Small intestine (tissue), 7 donors: ENCODE measurements around the gene MANBA. TPM values are rescaled to one million over a fixed set of nuclear protein-coding genes. Genes with fewer than 3 reads are reported as not detected.
A peak's percentile ranks its signal among the peaks of the same experiment; 100 is the strongest.

Experiments
- DNase-seq, 2 donors: peaks; one replicate each; pipeline versions ENCODE4 v3.0.0 to v3.0.0-alpha.2; 2013
- FAIRE-seq: peaks from 2 replicates; lab custom pipeline; 2012; peaks lifted over from hg19 to GRCh38; lab: Jason Lieb, UNC
- H3K27ac ChIP-seq, 3 donors: one replicate each; pipeline ENCODE4 v1.5.1; 2013; ENCODE audit warnings: low read length in 2 of 3, mild to moderate bottlenecking in 2 of 3, control low read depth in 1 of 3, inconsistent platforms in 1 of 3, low read depth in 1 of 3, moderate library complexity in 1 of 3
- H3K27me3 ChIP-seq, 3 donors: one replicate each; pipeline ENCODE4 v1.6.1; 2013; ENCODE audit warnings: low read length in 3 of 3, inconsistent platforms in 1 of 3; ENCODE audit not compliant: control insufficient read depth in 3 of 3, insufficient read depth in 3 of 3
- H3K36me3 ChIP-seq, 3 donors: one replicate each; pipeline ENCODE4 v1.6.1; 2013; ENCODE audit warnings: low read length in 3 of 3, inconsistent platforms in 1 of 3, low read depth in 1 of 3, mild to moderate bottlenecking in 1 of 3, moderate library complexity in 1 of 3; ENCODE audit not compliant: control insufficient read depth in 3 of 3, insufficient read depth in 2 of 3
- H3K4me1 ChIP-seq, 3 donors: one replicate each; pipeline ENCODE4 v1.6.1; 2013; ENCODE audit warnings: low read length in 2 of 3, inconsistent platforms in 1 of 3, low read depth in 1 of 3, mild to moderate bottlenecking in 1 of 3, moderate library complexity in 1 of 3; ENCODE audit not compliant: control insufficient read depth in 3 of 3, insufficient read depth in 2 of 3
- H3K4me3 ChIP-seq, 3 donors: one replicate each; pipeline ENCODE4 v1.5.1; 2013; ENCODE audit warnings: low read length in 3 of 3, control low read depth in 1 of 3, inconsistent platforms in 1 of 3, low read depth in 1 of 3, mild to moderate bottlenecking in 1 of 3, moderate library complexity in 1 of 3
- H3K9me3 ChIP-seq, 2 donors: one replicate each; pipeline ENCODE4 v1.6.1; 2013; ENCODE audit warnings: low read depth in 1 of 2, low read length in 1 of 2; ENCODE audit not compliant: control insufficient read depth in 2 of 2, insufficient read depth in 1 of 2
- WGBS, 3 donors: extraction: QIAGEN DNeasy Blood & Tissue Kit; methylation state at CpG; one replicate each; pipeline ENCODE4 v1.1.7; 2013; 5-methylcytosine and 5-hydroxymethylcytosine counted together
- polyA plus RNA-seq, 4 donors: library from polyadenylated mRNA; stranded (reverse) in 3 of 4; unstranded in 1 of 4; fragments of 200-250 nt in 3 of 4; fragments of 120-200 nt in 1 of 4; gene quantifications; one replicate each; pipeline versions ENCODE4 v1.2.1 to v1.2.3, GENCODE V29; 2013
- donor health status: healthy with polysubstance abuse.
- donor health status: control.
- donor health status: control.
- donor health status: Bipolar disorder and iron deficiency.
- donor health status: healthy.

The MANBA gene
- polyA plus RNA-seq, 4 donors, result 4.7 to 35.8 (median 8.3) TPM

DNA sequence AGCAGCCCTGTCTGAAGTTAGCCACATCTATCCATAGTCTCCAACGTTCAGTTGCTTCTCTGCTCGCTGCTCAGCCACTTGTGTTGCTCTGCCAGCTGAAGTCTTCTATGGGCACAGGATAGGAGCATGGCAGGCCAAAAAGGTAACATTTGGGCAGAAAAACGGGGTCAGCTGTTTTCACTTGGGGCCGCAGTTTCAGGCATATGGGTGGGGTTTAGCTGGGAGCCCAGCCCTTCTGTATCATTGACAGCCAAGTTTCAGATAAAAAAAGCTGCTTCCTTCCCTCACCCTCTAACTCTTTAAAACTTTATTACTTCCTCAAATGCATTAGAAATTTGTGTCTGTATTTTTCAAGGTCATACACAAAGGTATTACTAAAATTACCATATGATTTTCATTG, 18.4 kb upstream of the MANBA start:
- H3K27me3 ChIP-seq, result no peaks in the 10 kb centered on the region
- H3K9me3 ChIP-seq, result no peaks in the 10 kb centered on the region
- H3K27ac ChIP-seq, result peak overlapping the region in 1 of 3 donors; percentile 71
- H3K4me3 ChIP-seq, result no peak overlapping the region
- H3K4me1 ChIP-seq, result peaks cover 0 to 17% (median 2%) of the 10 kb centered on the region in 3 donors
- no peak for FAIRE-seq
- 36 to 56% (median 53%) methylated on average over 4 of the region's 4 CpGs for WGBS, 3 donors
- H3K36me3 ChIP-seq, result no peaks in the 10 kb centered on the region
- no peak for DNase-seq

DNA sequence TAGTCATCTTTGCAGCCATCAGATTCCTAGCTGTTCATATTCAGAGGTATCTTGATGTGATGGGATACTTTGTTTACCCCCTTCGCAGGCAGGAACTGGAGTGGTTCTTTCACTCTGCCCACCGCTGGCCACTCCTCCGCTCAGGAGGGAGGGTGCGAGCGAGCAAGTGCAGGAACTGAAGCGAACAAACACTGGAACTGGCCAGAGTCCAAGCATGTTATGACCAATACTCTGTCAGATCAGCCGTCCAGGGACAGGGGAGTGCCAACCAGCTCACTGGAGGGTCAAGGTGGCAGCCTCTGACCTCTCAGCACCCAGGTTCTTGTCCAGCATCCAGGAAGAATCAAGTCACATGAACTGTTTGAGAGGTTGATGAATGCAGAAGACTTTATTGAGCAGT, 18.0 kb upstream of the MANBA start:
- Histone ChIP-seq H3K9me3 (no peaks in the 10 kb centered on the region), H3K27me3 (no peaks in the 10 kb centered on the region), H3K4me3 (no peak overlapping the region), H3K36me3 (no peaks in the 10 kb centered on the region), H3K4me1 (peaks cover 0 to 17% (median 2%) of the 10 kb centered on the region in 3 donors), H3K27ac (peak overlapping the region in 1 of 3 donors; percentile 71)
- FAIRE-seq (no peak), DNase-seq (peak; percentile 78 to 86)
- WGBS, 3 donors, result 23 to 50% (median 36%) methylated on average over 7 of the region's 7 CpGs

DNA sequence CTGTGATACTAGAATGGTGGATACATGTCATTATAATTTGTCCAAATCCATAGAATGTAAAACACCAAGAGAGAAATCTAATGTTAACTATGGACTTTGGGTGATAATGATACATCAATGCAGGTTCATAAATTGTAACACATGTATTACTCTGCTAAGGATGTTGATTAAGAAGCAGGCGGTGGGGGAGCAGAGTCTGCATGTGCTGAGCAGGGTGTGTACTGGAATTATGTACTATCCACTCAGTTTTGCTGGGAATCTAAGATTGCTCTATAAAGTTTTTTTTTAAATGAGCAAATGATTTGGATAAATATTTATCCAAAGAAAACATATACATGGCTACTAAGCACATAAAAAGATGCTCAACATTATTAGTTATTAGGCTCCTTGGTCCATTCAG, 15.0 kb upstream of the MANBA start:
- H3K27me3 ChIP-seq, result no peaks in the 10 kb centered on the region
- H3K9me3 ChIP-seq, result no peaks in the 10 kb centered on the region
- H3K27ac ChIP-seq, result no peak overlapping the region
- 48 to 64% (median 61%) methylated on average over 1 of the region's 1 CpG for WGBS, 3 donors
- FAIRE-seq (no peak), DNase-seq (no peak)
- no peaks in the 10 kb centered on the region for H3K36me3 ChIP-seq
- H3K4me1 ChIP-seq, result peaks cover 0 to 16% (median 2%) of the 10 kb centered on the region in 3 donors
- no peak overlapping the region for H3K4me3 ChIP-seq

DNA sequence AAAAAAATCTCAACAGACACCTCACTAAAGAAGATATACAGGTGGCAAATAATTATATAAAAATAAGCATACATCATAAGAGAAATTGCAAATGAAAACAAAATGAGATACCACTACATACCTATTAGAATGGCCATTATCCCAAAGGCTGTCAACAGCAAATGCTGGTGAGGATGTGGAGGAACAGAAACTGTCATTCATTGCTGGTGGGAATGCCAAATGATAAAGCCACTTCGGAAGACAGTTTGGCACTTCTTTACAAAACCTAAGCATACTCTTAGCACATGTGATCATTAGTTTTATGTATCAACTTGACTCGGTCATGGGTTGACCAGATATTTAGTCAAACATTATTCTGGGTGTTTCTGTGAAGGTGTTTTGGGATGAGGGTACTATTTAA, 13.5 kb upstream of the MANBA start:
- no peak overlapping the region for H3K4me3 ChIP-seq
- no peaks in the 10 kb centered on the region for H3K36me3 ChIP-seq
- H3K9me3 ChIP-seq, result no peaks in the 10 kb centered on the region
- peaks cover 0 to 5% (median 2%) of the 10 kb centered on the region in 3 donors for H3K4me1 ChIP-seq
- FAIRE-seq (no peak), DNase-seq (no peak)
- H3K27me3 ChIP-seq, result no peaks in the 10 kb centered on the region
- no peak overlapping the region for H3K27ac ChIP-seq
- whole genome bisulfite sequencing, 3 donors, result 86 to 92% (median 91%) methylated on average over 2 of the region's 2 CpGs

DNA sequence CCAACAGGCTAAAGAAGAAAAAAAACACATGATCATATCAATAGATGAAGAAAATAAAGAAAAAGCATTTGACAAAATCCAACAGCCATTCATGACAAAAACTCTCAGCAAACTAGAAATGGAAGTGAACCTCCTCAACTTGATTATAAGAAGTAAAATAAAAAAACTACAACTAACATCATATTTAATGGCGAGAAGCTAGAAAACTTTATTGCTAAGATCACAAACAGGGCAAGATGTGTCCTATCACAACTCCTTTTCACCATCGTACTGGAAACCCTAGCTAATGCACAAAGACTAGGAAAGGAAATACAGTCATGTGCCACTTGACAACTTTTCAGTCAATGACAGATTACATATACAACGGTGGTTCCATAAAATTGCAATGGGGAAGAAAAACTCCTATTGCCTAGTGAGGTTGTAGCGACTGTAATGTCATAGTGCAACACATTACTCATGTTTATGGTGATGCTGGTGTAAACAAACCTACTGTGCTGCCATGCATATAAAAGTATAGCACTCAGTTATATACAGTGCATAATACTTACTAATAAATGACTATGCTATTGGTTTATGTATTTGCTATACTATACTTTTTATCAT, 12.1 kb upstream of the MANBA start:
- no peaks in the 10 kb centered on the region for H3K4me1 ChIP-seq
- WGBS, 3 donors, result 75 to 87% (median 85%) methylated on average over 4 of the region's 4 CpGs
- DNase-seq, result no peak
- no peaks in the 10 kb centered on the region for H3K36me3 ChIP-seq
- no peak for FAIRE-seq
- H3K27me3 ChIP-seq, result no peaks in the 10 kb centered on the region
- no peak overlapping the region for H3K27ac ChIP-seq
- H3K9me3 ChIP-seq, result no peaks in the 10 kb centered on the region
- no peak overlapping the region for H3K4me3 ChIP-seq

DNA sequence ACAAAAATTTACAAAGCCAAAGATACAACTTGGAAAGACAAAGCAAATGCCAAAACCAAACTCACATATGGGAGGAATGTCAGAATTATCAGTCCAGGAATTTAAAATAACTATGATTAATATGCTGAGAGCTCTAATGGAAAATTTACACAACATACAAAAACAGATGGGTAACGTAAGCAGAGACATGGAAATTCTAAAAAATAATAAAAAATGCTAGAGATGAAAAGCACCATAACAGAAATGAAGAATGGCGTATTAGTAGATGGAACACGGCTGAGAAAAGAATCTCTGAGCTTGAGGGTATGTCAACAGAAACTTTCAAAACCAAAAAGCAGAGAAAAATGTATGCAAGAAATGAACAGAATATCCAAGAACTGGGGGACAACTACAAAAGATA, 4.1 kb upstream of the MANBA start:
- no peaks in the 10 kb centered on the region for H3K9me3 ChIP-seq
- FAIRE-seq (no peak), DNase-seq (no peak)
- no peak overlapping the region for H3K27ac ChIP-seq
- H3K4me1 ChIP-seq, result no peaks in the 10 kb centered on the region
- no peaks in the 10 kb centered on the region for H3K36me3 ChIP-seq
- H3K4me3 ChIP-seq, result no peak overlapping the region
- 84 to 96% (median 95%) methylated on average over 3 of the region's 3 CpGs for WGBS, 3 donors
- no peaks in the 10 kb centered on the region for H3K27me3 ChIP-seq

DNA sequence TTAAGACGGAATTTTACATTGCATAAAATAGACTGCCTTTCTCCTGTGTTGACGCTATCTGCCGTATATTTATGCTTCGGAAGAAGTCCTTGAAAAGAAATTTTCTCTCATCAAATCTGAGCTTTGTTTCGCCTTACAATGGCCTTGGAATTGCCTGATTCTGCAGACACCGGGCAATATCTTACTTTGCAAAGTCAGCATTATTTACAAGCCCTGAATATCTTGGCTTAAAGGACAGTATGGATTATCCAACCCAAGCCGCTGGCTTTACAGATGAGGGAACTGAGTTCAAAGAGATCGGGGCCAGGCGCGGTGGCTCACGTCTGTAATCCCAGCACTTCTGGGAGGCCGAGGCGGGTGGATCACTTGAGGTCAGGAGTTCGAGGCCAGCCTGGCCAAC, 1.1 kb upstream of the MANBA start:
- DNase-seq, result no peak
- no peak for FAIRE-seq
- Histone ChIP-seq H3K4me1 (peaks cover 0 to 9% (median 1%) of the 10 kb centered on the region in 3 donors), H3K36me3 (no peaks in the 10 kb centered on the region), H3K4me3 (no peak overlapping the region), H3K27me3 (no peaks in the 10 kb centered on the region), H3K9me3 (no peaks in the 10 kb centered on the region), H3K27ac (no peak overlapping the region)
- 58 to 65% (median 64%) methylated on average over 14 of the region's 14 CpGs for WGBS, 3 donors

DNA sequence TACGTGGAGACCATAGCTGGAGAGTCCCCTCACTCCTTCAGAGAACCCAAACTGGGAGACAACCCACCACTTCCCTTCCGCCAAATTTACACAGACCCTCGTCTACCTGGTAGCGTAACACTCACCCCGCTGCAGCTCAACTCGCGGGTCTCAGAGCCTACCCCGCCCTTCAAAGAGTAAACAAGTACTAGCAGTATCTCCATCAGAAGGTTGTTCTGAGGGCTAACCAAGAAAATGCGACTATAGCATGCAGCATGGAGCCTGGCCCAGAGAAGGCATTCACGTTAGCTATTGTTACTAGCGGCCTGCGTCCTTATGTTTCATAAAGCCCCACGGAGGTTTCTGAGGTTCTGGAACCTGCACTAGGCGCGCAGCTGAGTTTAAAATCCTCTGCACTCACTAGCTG, 531 bp upstream of the MANBA start:
- Histone ChIP-seq H3K27me3 (no peaks in the 10 kb centered on the region), H3K9me3 (no peaks in the 10 kb centered on the region), H3K4me1 (peaks cover 0 to 9% (median 1%) of the 10 kb centered on the region in 3 donors), H3K4me3 (peak overlapping the region; percentile 79 to 86 (median 83)), H3K27ac (peak overlapping the region in 2 of 3 donors; percentile 83 to 87), H3K36me3 (no peaks in the 10 kb centered on the region)
- WGBS, 3 donors, result 1 to 3% (median 3%) methylated on average over 15 of the region's 15 CpGs
- DNase-seq (no peak), FAIRE-seq (no peak)
